Measurements from ENCODE around the gene DGKE.

DGKE gene

GRCh38 chr17:56866496-56866895, 32.5 kb downstream of the DGKE start:
- no peak overlapping the region for H2BK120ac ChIP-seq (ENCODE audit: low read depth, low read length)
- no peaks in the 10 kb centered on the region for H3K27me3 ChIP-seq (ENCODE audit: control insufficient read depth in 3 of 3, insufficient read depth in 3 of 3, low read depth in 1 of 3, low read length in 3 of 3)
- no peak overlapping the region for H3K18ac ChIP-seq (ENCODE audit: low read length)
- H3K4me2 ChIP-seq (ENCODE audit: insufficient read depth, low read length, poor library complexity, severe bottlenecking), result no peak overlapping the region
- no CpG with 5 or more reads among the region's 3 CpGs for WGBS, 2 donors (ENCODE audit: extremely low coverage in 2 of 2, insufficient read length in 2 of 2, insufficient replicate concordance in 1 of 2)
- no peak overlapping the region for H2AFZ ChIP-seq (ENCODE audit: low read length)
- no peak overlapping the region for H3K27ac ChIP-seq (replicated peaks; ENCODE audit: low read length)
- no peak overlapping the region for H4K91ac ChIP-seq (ENCODE audit: low read depth, low read length, poor library complexity)
- H3K4me1 ChIP-seq (ENCODE audit: control insufficient read depth in 2 of 2, insufficient read depth in 1 of 2, low read depth in 1 of 2, low read length in 2 of 2), result peaks cover 0 to 2% of the 10 kb centered on the region in 2 donors
- no peak overlapping the region for H2BK12ac ChIP-seq (ENCODE audit: low read length)
- H3K14ac ChIP-seq (ENCODE audit: low read length), result no peak overlapping the region
- H3K4me3 ChIP-seq (ENCODE audit: low read length in 2 of 2), result no peak overlapping the region
- no peak overlapping the region for H3K23ac ChIP-seq (ENCODE audit: low read depth, low read length, poor library complexity)
- H2BK5ac ChIP-seq (ENCODE audit: low read length), result no peak overlapping the region
- DNase-seq (ENCODE audit: low spot score), result no peak
- H3K9me3 ChIP-seq (replicated peaks in 1 of 2; ENCODE audit: control insufficient read depth in 2 of 2, insufficient read depth in 1 of 2, low read depth in 1 of 2, low read length in 2 of 2), result no peaks in the 10 kb centered on the region
- no peaks in the 10 kb centered on the region for H3K79me1 ChIP-seq (ENCODE audit: low read depth, low read length)
- no peak overlapping the region for H2AK5ac ChIP-seq (ENCODE audit: low read depth, low read length)
- H3K4ac ChIP-seq (ENCODE audit: low read length), result no peak overlapping the region
- no peak overlapping the region for H2BK15ac ChIP-seq (ENCODE audit: low read length)
- no peak overlapping the region for H4K8ac ChIP-seq (ENCODE audit: low read depth, low read length)
- no peak overlapping the region for H3K9ac ChIP-seq (ENCODE audit: low read depth, low read length, poor library complexity)
- H3K36me3 ChIP-seq (replicated peaks in 1 of 2; ENCODE audit: control insufficient read depth in 2 of 2, insufficient read depth in 2 of 2, low read length in 2 of 2), result peaks cover 0 to 10% of the 10 kb centered on the region in 2 donors

GRCh38 chr17:56867948-56868376, 34.0 kb downstream of the DGKE start:
- H3K4me1 ChIP-seq (ENCODE audit: control insufficient read depth in 2 of 2, insufficient read depth in 1 of 2, low read depth in 1 of 2, low read length in 2 of 2), result peaks cover 0 to 2% of the 10 kb centered on the region in 2 donors
- H3K4me3 ChIP-seq (ENCODE audit: low read length in 2 of 2), result no peak overlapping the region
- no peaks in the 10 kb centered on the region for H3K27me3 ChIP-seq (ENCODE audit: control insufficient read depth in 3 of 3, insufficient read depth in 3 of 3, low read depth in 1 of 3, low read length in 3 of 3)
- no peak overlapping the region for H2BK12ac ChIP-seq (ENCODE audit: low read length)
- H2AK5ac ChIP-seq (ENCODE audit: low read depth, low read length), result no peak overlapping the region
- H3K14ac ChIP-seq (ENCODE audit: low read length), result no peak overlapping the region
- H4K91ac ChIP-seq (ENCODE audit: low read depth, low read length, poor library complexity), result no peak overlapping the region
- H3K9ac ChIP-seq (ENCODE audit: low read depth, low read length, poor library complexity), result no peak overlapping the region
- H3K4me2 ChIP-seq (ENCODE audit: insufficient read depth, low read length, poor library complexity, severe bottlenecking), result no peak overlapping the region
- no peaks in the 10 kb centered on the region for H3K36me3 ChIP-seq (replicated peaks in 1 of 2; ENCODE audit: control insufficient read depth in 2 of 2, insufficient read depth in 2 of 2, low read length in 2 of 2)
- no peak overlapping the region for H2BK120ac ChIP-seq (ENCODE audit: low read depth, low read length)
- no peak overlapping the region for H3K18ac ChIP-seq (ENCODE audit: low read length)
- H2BK15ac ChIP-seq (ENCODE audit: low read length), result no peak overlapping the region
- no peak overlapping the region for H3K23ac ChIP-seq (ENCODE audit: low read depth, low read length, poor library complexity)
- no peak overlapping the region for H4K8ac ChIP-seq (ENCODE audit: low read depth, low read length)
- no peak for DNase-seq (ENCODE audit: low spot score)
- H3K27ac ChIP-seq (replicated peaks; ENCODE audit: low read length), result no peak overlapping the region
- H2AFZ ChIP-seq (ENCODE audit: low read length), result no peak overlapping the region
- H3K4ac ChIP-seq (ENCODE audit: low read length), result no peak overlapping the region
- no peaks in the 10 kb centered on the region for H3K9me3 ChIP-seq (replicated peaks in 1 of 2; ENCODE audit: control insufficient read depth in 2 of 2, insufficient read depth in 1 of 2, low read depth in 1 of 2, low read length in 2 of 2)
- no peaks in the 10 kb centered on the region for H3K79me1 ChIP-seq (ENCODE audit: low read depth, low read length)
- H2BK5ac ChIP-seq (ENCODE audit: low read length), result no peak overlapping the region
- WGBS, 2 donors (ENCODE audit: extremely low coverage in 2 of 2, insufficient read length in 2 of 2, insufficient replicate concordance in 1 of 2), result no CpG with 5 or more reads among the region's 2 CpGs

- no peak overlapping the region for H3K18ac ChIP-seq (ENCODE audit: low read length)
- H3K79me1 ChIP-seq (ENCODE audit: low read depth, low read length), result no peaks in the 10 kb centered on the region
- H2AK5ac ChIP-seq (ENCODE audit: low read depth, low read length), result no peak overlapping the region
- no CpG with 5 or more reads among the region's 3 CpGs for WGBS, 2 donors (ENCODE audit: extremely low coverage in 2 of 2, insufficient read length in 2 of 2, insufficient replicate concordance in 1 of 2)
- no peak overlapping the region for H3K4me3 ChIP-seq (ENCODE audit: low read length in 2 of 2)
- H3K4me1 ChIP-seq (ENCODE audit: control insufficient read depth in 2 of 2, insufficient read depth in 1 of 2, low read depth in 1 of 2, low read length in 2 of 2), result peaks cover 0 to 2% of the 10 kb centered on the region in 2 donors
- no peak overlapping the region for H2BK120ac ChIP-seq (ENCODE audit: low read depth, low read length)
- H3K14ac ChIP-seq (ENCODE audit: low read length), result no peak overlapping the region
- no peaks in the 10 kb centered on the region for H3K27me3 ChIP-seq (ENCODE audit: control insufficient read depth in 3 of 3, insufficient read depth in 3 of 3, low read depth in 1 of 3, low read length in 3 of 3)
- H2BK12ac ChIP-seq (ENCODE audit: low read length), result no peak overlapping the region
- H4K91ac ChIP-seq (ENCODE audit: low read depth, low read length, poor library complexity), result no peak overlapping the region
- H3K4ac ChIP-seq (ENCODE audit: low read length), result no peak overlapping the region
- no peak overlapping the region for H2BK5ac ChIP-seq (ENCODE audit: low read length)
- no peak overlapping the region for H3K27ac ChIP-seq (replicated peaks; ENCODE audit: low read length)
- no peak overlapping the region for H2AFZ ChIP-seq (ENCODE audit: low read length)
- no peak overlapping the region for H3K4me2 ChIP-seq (ENCODE audit: insufficient read depth, low read length, poor library complexity, severe bottlenecking)
- H3K9ac ChIP-seq (ENCODE audit: low read depth, low read length, poor library complexity), result no peak overlapping the region
- no peak overlapping the region for H4K8ac ChIP-seq (ENCODE audit: low read depth, low read length)
- H3K36me3 ChIP-seq (replicated peaks in 1 of 2; ENCODE audit: control insufficient read depth in 2 of 2, insufficient read depth in 2 of 2, low read length in 2 of 2), result no peaks in the 10 kb centered on the region
- no peak overlapping the region for H3K23ac ChIP-seq (ENCODE audit: low read depth, low read length, poor library complexity)
- no peaks in the 10 kb centered on the region for H3K9me3 ChIP-seq (replicated peaks in 1 of 2; ENCODE audit: control insufficient read depth in 2 of 2, insufficient read depth in 1 of 2, low read depth in 1 of 2, low read length in 2 of 2)
- no peak for DNase-seq (ENCODE audit: low spot score)
- no peak overlapping the region for H2BK15ac ChIP-seq (ENCODE audit: low read length)
Measured at GRCh38 chr17:56868716-56869115, 34.8 kb downstream of the DGKE start.

GRCh38 chr17:56870081-56870651, 36.2 kb downstream of the DGKE start:
- Histone ChIP-seq H3K79me1 (ENCODE audit: low read depth, low read length) (no peaks in the 10 kb centered on the region), H2BK15ac (ENCODE audit: low read length) (no peak overlapping the region), H2AK5ac (ENCODE audit: low read depth, low read length) (no peak overlapping the region), H3K4me3 (ENCODE audit: low read length in 2 of 2) (no peak overlapping the region), H2BK12ac (ENCODE audit: low read length) (no peak overlapping the region), H4K8ac (ENCODE audit: low read depth, low read length) (no peak overlapping the region), H3K4ac (ENCODE audit: low read length) (no peak overlapping the region), H3K27ac (replicated peaks; ENCODE audit: low read length) (no peak overlapping the region), H3K36me3 (replicated peaks in 1 of 2; ENCODE audit: control insufficient read depth in 2 of 2, insufficient read depth in 2 of 2, low read length in 2 of 2) (no peaks in the 10 kb centered on the region), H2BK120ac (ENCODE audit: low read depth, low read length) (no peak overlapping the region), H4K91ac (ENCODE audit: low read depth, low read length, poor library complexity) (no peak overlapping the region), H3K9ac (ENCODE audit: low read depth, low read length, poor library complexity) (no peak overlapping the region), H3K23ac (ENCODE audit: low read depth, low read length, poor library complexity) (no peak overlapping the region), H3K14ac (ENCODE audit: low read length) (no peak overlapping the region), H3K4me2 (ENCODE audit: insufficient read depth, low read length, poor library complexity, severe bottlenecking) (no peak overlapping the region), H3K4me1 (ENCODE audit: control insufficient read depth in 2 of 2, insufficient read depth in 1 of 2, low read depth in 1 of 2, low read length in 2 of 2) (no peaks in the 10 kb centered on the region), H3K9me3 (replicated peaks in 1 of 2; ENCODE audit: control insufficient read depth in 2 of 2, insufficient read depth in 1 of 2, low read depth in 1 of 2, low read length in 2 of 2) (no peaks in the 10 kb centered on the region), H3K27me3 (ENCODE audit: control insufficient read depth in 3 of 3, insufficient read depth in 3 of 3, low read depth in 1 of 3, low read length in 3 of 3) (no peaks in the 10 kb centered on the region), H2AFZ (ENCODE audit: low read length) (no peak overlapping the region), H2BK5ac (ENCODE audit: low read length) (no peak overlapping the region), H3K18ac (ENCODE audit: low read length) (no peak overlapping the region)
- no CpG with 5 or more reads among the region's 4 CpGs for WGBS, 2 donors (ENCODE audit: extremely low coverage in 2 of 2, insufficient read length in 2 of 2, insufficient replicate concordance in 1 of 2)
- no peak for DNase-seq (ENCODE audit: low spot score)

Measured in neuronal stem cell (in vitro differentiated cells).